Endothelial cell of umbilical vein (primary cell): Measurements from ENCODE around the gene PARP3. TPM values are rescaled to one million over a fixed set of nuclear protein-coding genes. Genes with fewer than 3 reads are reported as not detected.
A peak's percentile ranks its signal among the peaks of the same experiment; 100 is the strongest.

ENCODE experiments used
- BruUV-seq: library from RNA; stranded (reverse); fragments of 400-500 nt; replicated peaks from 2 replicates; lab custom pipeline; 2021; lab: Mats Ljungman, UMichigan
- CTCF ChIA-PET: fragments of 300-600, 350-600 bp; sonication (Branson Sonifier 250); formaldehyde crosslinking; loops from one replicate; lab custom pipeline; 2021; ENCODE audit warnings: antibody characterized with exemption, inconsistent platforms; lab: Charles Lee
- POLR2A ChIA-PET: fragments of 300-600, 350-600 bp; sonication (Branson Sonifier 250); formaldehyde crosslinking; loops from one replicate; lab custom pipeline; 2021; ENCODE audit warnings: antibody characterized with exemption, inconsistent platforms; lab: Charles Lee
- DNase-seq: peaks from one replicate; pipeline ENCODE4 v3.0.0-alpha.2; 2011; ENCODE audit warnings: low read depth, low spot score
- FAIRE-seq: peaks from 2 replicates; lab custom pipeline; 2011; peaks lifted over from hg19 to GRCh38; lab: Jason Lieb, UNC
- H2AFZ ChIP-seq: 2 replicates; pipeline ENCODE4 v1.6.0; 2012; ENCODE audit warnings: low read depth, low read length, control low read depth, inconsistent platforms
- H3K27ac ChIP-seq: 2 replicates; pipeline ENCODE4 v1.5.1; 2011; ENCODE audit warnings: low read depth, mild to moderate bottlenecking, control low read depth, low read length, moderate library complexity; ENCODE audit not compliant: insufficient read depth
- H3K27me3 ChIP-seq, 2 experiments: 2 replicates each; pipeline versions ENCODE4 v1.6.0 to v1.6.1; 2011; ENCODE audit warnings: low read length in 2 of 2, mixed read lengths in 1 of 2; ENCODE audit not compliant: control insufficient read depth in 2 of 2, insufficient read depth in 2 of 2
- H3K36me3 ChIP-seq, 2 experiments: 2 replicates in 1 of 2; 3 replicates in 1 of 2; pipeline ENCODE4 v1.5.1; 2011; ENCODE audit warnings: low read length in 2 of 2, mild to moderate bottlenecking in 1 of 2, moderate library complexity in 1 of 2; ENCODE audit not compliant: control insufficient read depth in 2 of 2, insufficient read depth in 2 of 2; ENCODE audit errors: extremely low read depth in 1 of 2
- H3K4me1 ChIP-seq: 3 replicates; pipeline ENCODE4 v1.5.1; 2011; ENCODE audit warnings: mild to moderate bottlenecking, low read length; ENCODE audit not compliant: control insufficient read depth, insufficient read depth; ENCODE audit errors: extremely low read depth
- H3K4me2 ChIP-seq: 2 replicates; pipeline ENCODE4 v1.6.1; 2011; ENCODE audit warnings: low read length, control low read depth, mixed read lengths; ENCODE audit not compliant: insufficient read depth
- H3K4me3 ChIP-seq, 3 experiments: fragments of 200-600 bp in 1 of 3; sonication (generic), shearing (Covaris generic) in 1 of 3; replicated peaks in 1 of 3; 2 replicates each; pipeline ENCODE4 v1.5.1; 2011 to 2016; ENCODE audit warnings: control low read depth in 3 of 3, low read length in 3 of 3, mild to moderate bottlenecking in 2 of 3, inconsistent platforms in 1 of 3, low read depth in 1 of 3, moderate library complexity in 1 of 3; ENCODE audit not compliant: insufficient read depth in 1 of 3
- H3K79me2 ChIP-seq: 2 replicates; pipeline ENCODE4 v1.6.0; 2012; ENCODE audit warnings: low read length, inconsistent platforms; ENCODE audit not compliant: control insufficient read depth, insufficient read depth
- H3K9ac ChIP-seq: replicated peaks from 2 replicates; pipeline ENCODE3; 2011; ENCODE audit warnings: low read length, control low read depth; ENCODE audit not compliant: insufficient read depth; ENCODE audit errors: extremely low read depth
- H3K9me1 ChIP-seq: replicated peaks from 3 replicates; pipeline ENCODE4 v1.6.0; 2011; ENCODE audit warnings: mild to moderate bottlenecking, low read length; ENCODE audit not compliant: control insufficient read depth, insufficient read depth; ENCODE audit errors: extremely low read depth
- H3K9me3 ChIP-seq: replicated peaks from 2 replicates; pipeline ENCODE4 v1.5.1; 2012; ENCODE audit warnings: low read length, inconsistent platforms; ENCODE audit not compliant: control insufficient read depth, insufficient read depth
- H4K20me1 ChIP-seq: replicated peaks from 2 replicates; pipeline ENCODE3; 2011; ENCODE audit warnings: mild to moderate bottlenecking, low read length; ENCODE audit not compliant: control insufficient read depth, insufficient read depth; ENCODE audit errors: extremely low read depth
- CTCF ChIP-seq, 2 donors: IDR thresholded peaks; 1 replicate in 1 of 2; 2 replicates in 1 of 2; pipeline ENCODE4 v1.5.1; 2011; ENCODE audit warnings: low read length in 2 of 2, mild to moderate bottlenecking in 2 of 2, moderate library complexity in 2 of 2, control low read depth in 1 of 2, inconsistent platforms in 1 of 2, low read depth in 1 of 2; ENCODE audit not compliant: insufficient read depth in 1 of 2; ENCODE audit errors: extremely low read depth in 1 of 2
- EZH2 ChIP-seq: IDR thresholded peaks from 2 replicates; pipeline ENCODE4 v1.6.1; 2012; ENCODE audit warnings: borderline replicate concordance, low read depth, mild to moderate bottlenecking, moderate library complexity, low read length, inconsistent platforms; ENCODE audit not compliant: severe bottlenecking
- FOS ChIP-seq: IDR thresholded peaks from 2 replicates; pipeline ENCODE4 v1.6.1; 2011; ENCODE audit warnings: mild to moderate bottlenecking, low read length, moderate library complexity, borderline replicate concordance; ENCODE audit not compliant: insufficient read depth
- GATA2 ChIP-seq: IDR thresholded peaks from 2 replicates; pipeline ENCODE4 v1.7.0; 2011; ENCODE audit warnings: low read depth, mild to moderate bottlenecking, moderate library complexity, mixed read lengths, low read length; ENCODE audit not compliant: insufficient read length, insufficient read depth
- JUN ChIP-seq: IDR thresholded peaks from 2 replicates; pipeline ENCODE4 v1.6.1; 2011; ENCODE audit warnings: borderline replicate concordance, low read depth; ENCODE audit not compliant: insufficient read length, insufficient read depth
- MYC ChIP-seq: IDR thresholded peaks from one replicate; pipeline ENCODE4 v1.6.1; 2011; ENCODE audit warnings: mild to moderate bottlenecking, low read depth, low read length
- dilution Hi-C: fragments of 300-500 bp; cut with MboI; formaldehyde crosslinking; loops from one replicate; pipeline ENCODE4 v1.15.0; 2019; ENCODE audit warnings: low sequenced_read_pairs; ENCODE audit not compliant: extremely low pct_ligation_motif_present
- intact Hi-C: fragments of 100-400 bp; cut with micrococcal nuclease; formaldehyde crosslinking; loops from one replicate; pipeline ENCODE4 v1.10.0; 2022
- polyA plus RNA-seq, 4 experiments: library from polyadenylated mRNA; depleted of rRNA in 3 of 4; stranded (reverse) in 3 of 4; unstranded in 1 of 4; fragments of >200 nt; gene quantifications; 2 replicates each; pipeline versions ENCODE4 v1.2.1 to v1.2.3, GENCODE V29; 2011 to 2012; ENCODE audit warnings: missing spikeins in 1 of 4
- total RNA-seq: library from RNA; stranded (reverse); gene quantifications from 2 replicates; pipeline ENCODE4 v1.2.3, GENCODE V29; 2021

Gene PARP3
- total and polyA plus RNA-seq, 2 donors (not counting 3 experiments of a cell fraction or from before 2014, with no cell fraction given) = 10.0 to 13.8 TPM

- H3K9me3 ChIP-seq = no peaks in the 10 kb centered on the region
- H3K4me1 ChIP-seq = peaks cover 21% of the 10 kb centered on the region
- no peak overlapping the region for H3K27ac ChIP-seq
- ChIA-PET CTCF (interaction anchor here (0.8 to 2.8 kb wide), 6 partner anchors 14 to 113 kb away, joined by 3 to 46 read pairs (median 8); partner anchors contain the start of genes ABHD14A, ABHD14B and DUSP7), POLR2A (interaction anchor here (0.6 to 2.1 kb wide), 2 partner anchors 10 to 52 kb away, joined by 4 to 6 read pairs; partner anchors contain the start of gene RPL29)
- FAIRE-seq = no peak
- no peak for TF ChIP-seq JUN
- TF ChIP-seq FOS = no peak
- TF ChIP-seq MYC = no peak
- TF ChIP-seq CTCF (IDR thresholded peaks at IDR 0.05; ENCODE audit: extremely low read depth in 1 of 2, insufficient read depth in 1 of 2, low read depth in 1 of 2, low read length in 2 of 2) = no peak
- no peak for TF ChIP-seq GATA2
- no peak for TF ChIP-seq EZH2
- H3K9me1 ChIP-seq = no peaks in the 10 kb centered on the region
- dilution Hi-C loops = no loop called here
- H3K36me3 ChIP-seq = no peaks in the 10 kb centered on the region
- peaks cover 16% of the 10 kb centered on the region for H3K79me2 ChIP-seq
- no peak overlapping the region for H3K4me2 ChIP-seq
- H4K20me1 ChIP-seq = no peaks in the 10 kb centered on the region
- intact Hi-C loops = loop anchor here (2.0 to 10.0 kb wide), 3 partner anchors 39 to 559 kb away; partner anchors contain the start of genes ACY1, DCAF1 and MANF
- no TSS peak for BruUV-seq
- no peak for DNase-seq
- H3K27me3 ChIP-seq = no peaks in the 10 kb centered on the region
- H2AFZ ChIP-seq = peak overlapping the region; percentile 87
- no peak overlapping the region for H3K4me3 ChIP-seq
- H3K9ac ChIP-seq = no peak overlapping the region
These were observed 1.6 kb downstream of the PARP3 start for GRCh38 chr3:51943451-51944391.
